Mucosa of descending colon (tissue), 3 donors: ENCODE data around the gene CPSF4. TPM values are rescaled to one million over a fixed set of nuclear protein-coding genes. Genes with fewer than 3 reads are reported as not detected.

Source experiments
- ATAC-seq: fragments of 200-7000 bp; cut with Tn5 transposase; one replicate; pipeline ENCODE4 v1.9.1; 2020; ENCODE audit warnings: mild to moderate bottlenecking, moderate library complexity
- DNase-seq, 3 donors: peaks; one replicate each; pipeline ENCODE4 v3.0.0-alpha.2; 2020
- H3K36me3 ChIP-seq: fragments of 200-600 bp; one replicate; pipeline ENCODE4 v1.8.0; 2021; ENCODE audit warnings: low read depth, mild to moderate bottlenecking
- H3K4me1 ChIP-seq: fragments of 200-600 bp; one replicate; pipeline ENCODE4 v1.8.0; 2021; ENCODE audit warnings: low read depth, mild to moderate bottlenecking
- H3K4me3 ChIP-seq: fragments of 200-600 bp; one replicate; pipeline ENCODE4 v1.8.0; 2021; ENCODE audit warnings: mild to moderate bottlenecking
- H3K9me3 ChIP-seq: fragments of 200-600 bp; one replicate; pipeline ENCODE4 v1.8.0; 2021; ENCODE audit warnings: mild to moderate bottlenecking
- intact Hi-C, 2 donors: fragments of 100-400 bp; cut with DNase I in 1 of 2; cut with micrococcal nuclease in 1 of 2; formaldehyde crosslinking; loops; one replicate each; pipeline versions ENCODE4 v1.11.0 to v1.11.1; 2022; cut with DNase I, micrococcal nuclease
- long read RNA-seq, 2 donors: library from polyadenylated mRNA; unstranded; transcript quantifications; one replicate each; pipeline ENCODE4 v2.0.0, GENCODE V29; 2019 to 2021
- total RNA-seq, 3 donors: library from RNA; stranded (reverse); fragmentation: NEBNext Ultra II Directional in 2 of 3; extraction: Animal tissue kit (Norgen Biotek cat#: 25700) in 2 of 3; gene quantifications; one replicate each; pipeline versions ENCODE4 v1.2.1 to v1.2.4, GENCODE V29; 2021 to 2023
- TF ChIP-seq, protein P1 (sequence below): fragments of 200-600 bp; IDR thresholded peaks from one replicate; pipeline ENCODE4 v1.8.0; 2022; ENCODE audit warnings: antibody characterized with exemption, mild to moderate bottlenecking
- donor health status: DM: no; HTN: no; CAD: no; lungs with moderate emphysema.
- donor health status: DM: no; HTN: no; CAD: no.
- donor health status: DM: no; HTN: yes; CAD: no.

The CPSF4 gene
- total RNA-seq = 10 to 100 TPM; 23.2 to 33.5 (median 24.8) TPM
- long read RNA-seq, donor 1, transcript CPSF4-204 (8 exons, 1,738 nt) = major isoform, 23 of 60 reads
- long read RNA-seq, donor 1, transcript CPSF4-201 (8 exons, 1,691 nt) = minor isoform, 14 of 60 reads
- long read RNA-seq, donor 1, partial matches to known transcripts = 9 of 60 reads
- long read RNA-seq, donor 1, other reads (novel, unspliced or antisense) = 13 of 60 reads
- long read RNA-seq, donor 2, partial matches to known transcripts = 1 of 7 reads
- long read RNA-seq, donor 2, other reads (novel, unspliced or antisense) = 1 of 7 reads

DNA sequence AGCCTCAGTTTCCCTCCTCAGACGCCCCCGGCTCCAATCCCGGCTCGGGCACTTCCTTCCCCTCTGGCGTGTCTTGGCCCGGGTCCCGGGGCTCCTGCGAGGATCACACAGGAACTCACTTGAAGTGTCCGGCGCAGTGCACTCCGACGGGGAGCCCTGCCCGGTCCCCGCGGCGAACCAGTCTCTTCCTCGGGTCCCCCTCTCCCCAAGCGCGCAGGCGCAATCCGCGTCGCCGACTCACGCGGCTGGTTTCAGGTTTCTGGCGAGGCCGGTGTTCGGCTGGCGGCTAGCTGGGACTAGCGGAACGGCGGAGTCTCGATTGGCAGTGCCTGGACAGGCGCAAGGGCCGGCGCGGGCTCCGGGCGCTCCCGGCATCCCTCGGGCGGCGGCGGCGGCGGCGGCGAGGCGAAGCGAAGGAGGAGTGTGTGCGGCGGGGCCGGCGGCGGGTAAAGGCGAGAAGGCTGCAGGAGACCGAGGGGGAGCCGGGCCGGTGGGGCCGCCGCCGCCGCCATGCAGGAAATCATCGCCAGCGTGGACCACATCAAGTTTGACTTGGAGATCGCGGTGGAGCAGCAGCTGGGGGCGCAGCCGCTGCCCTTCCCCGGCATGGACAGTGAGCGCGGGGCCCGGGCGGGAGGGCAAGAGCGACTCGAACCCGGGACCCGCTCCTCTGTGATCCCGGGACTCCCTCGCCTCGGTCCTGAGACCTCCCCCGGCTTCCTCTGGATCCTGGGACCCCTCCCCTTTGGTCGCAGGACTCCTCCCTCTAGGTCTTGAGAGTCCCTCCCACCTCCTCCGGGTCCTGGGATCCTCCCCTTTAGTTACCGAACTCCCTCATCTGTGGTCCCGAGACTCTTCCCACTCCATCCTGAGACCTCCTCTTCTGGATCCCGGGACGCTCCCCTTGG, at the start of gene CPSF4, which contains the start of gene PTCD1:
Gene CPSF4, plus strand, starts transcription at position 371 of the 908 bp plus-strand sequence. Its CDS starts 140 bp downstream, at position 511.
Gene PTCD1, minus strand, starts transcription at position 226 of the 908 bp plus-strand sequence. CDS start 3,556 bp downstream, outside the sequence.
- Histone ChIP-seq H3K9me3 (no peaks in the 10 kb centered on the region), H3K36me3 (no peaks in the 10 kb centered on the region), H3K4me1 (peaks cover 17% of the 10 kb centered on the region), H3K4me3 (peak within 1 kb of the TSS; percentile 96)
- intact Hi-C loops = no loop called here
- peak; percentile 94 to 97 (median 97) for DNase-seq
- ATAC-seq = peak; percentile 99
- TF ChIP-seq, protein P1, sequence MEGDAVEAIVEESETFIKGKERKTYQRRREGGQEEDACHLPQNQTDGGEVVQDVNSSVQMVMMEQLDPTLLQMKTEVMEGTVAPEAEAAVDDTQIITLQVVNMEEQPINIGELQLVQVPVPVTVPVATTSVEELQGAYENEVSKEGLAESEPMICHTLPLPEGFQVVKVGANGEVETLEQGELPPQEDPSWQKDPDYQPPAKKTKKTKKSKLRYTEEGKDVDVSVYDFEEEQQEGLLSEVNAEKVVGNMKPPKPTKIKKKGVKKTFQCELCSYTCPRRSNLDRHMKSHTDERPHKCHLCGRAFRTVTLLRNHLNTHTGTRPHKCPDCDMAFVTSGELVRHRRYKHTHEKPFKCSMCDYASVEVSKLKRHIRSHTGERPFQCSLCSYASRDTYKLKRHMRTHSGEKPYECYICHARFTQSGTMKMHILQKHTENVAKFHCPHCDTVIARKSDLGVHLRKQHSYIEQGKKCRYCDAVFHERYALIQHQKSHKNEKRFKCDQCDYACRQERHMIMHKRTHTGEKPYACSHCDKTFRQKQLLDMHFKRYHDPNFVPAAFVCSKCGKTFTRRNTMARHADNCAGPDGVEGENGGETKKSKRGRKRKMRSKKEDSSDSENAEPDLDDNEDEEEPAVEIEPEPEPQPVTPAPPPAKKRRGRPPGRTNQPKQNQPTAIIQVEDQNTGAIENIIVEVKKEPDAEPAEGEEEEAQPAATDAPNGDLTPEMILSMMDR = no peak

DNA sequence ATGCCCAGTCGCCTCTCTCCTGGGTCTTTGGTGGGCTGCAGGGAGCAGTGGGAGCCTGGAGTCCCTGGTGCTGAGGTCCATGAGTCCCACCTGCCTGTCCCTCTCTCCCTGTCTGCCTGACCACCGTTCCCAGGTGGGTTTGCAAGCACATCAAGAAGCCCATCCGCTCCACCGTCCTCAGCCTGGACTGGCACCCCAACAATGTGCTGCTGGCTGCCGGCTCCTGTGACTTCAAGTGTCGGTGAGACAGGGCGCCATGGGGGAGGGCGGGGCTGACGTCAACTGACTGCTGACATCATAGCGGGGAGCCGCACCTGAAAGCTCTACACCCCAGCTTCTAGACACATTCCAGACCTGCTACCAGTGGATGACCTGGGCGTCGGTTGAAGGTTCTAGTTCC, 49.0 kb upstream of the CPSF4 start:
- ATAC-seq = no peak

DNA sequence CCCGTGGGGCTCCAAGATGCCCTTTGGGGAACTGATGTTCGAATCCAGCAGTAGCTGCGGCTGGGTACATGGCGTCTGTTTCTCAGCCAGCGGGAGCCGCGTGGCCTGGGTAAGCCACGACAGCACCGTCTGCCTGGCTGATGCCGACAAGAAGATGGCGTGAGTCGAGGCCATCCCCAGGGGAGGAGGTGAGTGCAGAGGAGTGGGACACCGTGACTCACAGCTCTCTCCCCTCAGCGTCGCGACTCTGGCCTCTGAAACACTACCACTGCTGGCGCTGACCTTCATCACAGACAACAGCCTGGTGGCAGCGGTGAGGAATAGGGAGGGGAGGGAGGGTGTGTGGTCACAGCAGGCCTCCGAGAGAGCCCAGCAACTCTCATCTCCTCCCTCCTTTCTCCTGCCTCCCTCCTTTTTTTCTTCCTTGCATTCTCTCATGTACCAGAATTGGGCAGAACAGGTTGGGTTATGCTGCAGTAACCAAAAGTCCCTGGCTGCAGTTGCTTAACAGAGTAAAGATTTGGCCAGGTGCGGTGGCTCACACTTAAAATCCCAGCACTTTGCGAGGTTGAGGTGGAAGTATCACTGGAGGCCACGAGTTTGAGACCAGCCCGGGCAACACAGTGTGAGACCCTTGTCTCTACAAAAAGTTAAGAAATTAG, 47.7 kb upstream of the CPSF4 start:
- TF ChIP-seq, protein P1 = no peak
- DNase-seq (no peak), ATAC-seq (no peak)
- Histone ChIP-seq H3K36me3 (no peaks in the 10 kb centered on the region), H3K4me1 (peaks cover 21% of the 10 kb centered on the region), H3K9me3 (no peaks in the 10 kb centered on the region), H3K4me3 (no peak overlapping the region)
- intact Hi-C loops = no loop called here

More for the DNA sequence above, 49.0 kb upstream of the CPSF4 start:
- Histone ChIP-seq H3K4me1 (peaks cover 21% of the 10 kb centered on the region), H3K4me3 (no peak overlapping the region), H3K9me3 (no peaks in the 10 kb centered on the region), H3K36me3 (no peaks in the 10 kb centered on the region)
- intact Hi-C loops = no loop called here
- DNase-seq = no peak
- TF ChIP-seq, protein P1 = no peak

DNA sequence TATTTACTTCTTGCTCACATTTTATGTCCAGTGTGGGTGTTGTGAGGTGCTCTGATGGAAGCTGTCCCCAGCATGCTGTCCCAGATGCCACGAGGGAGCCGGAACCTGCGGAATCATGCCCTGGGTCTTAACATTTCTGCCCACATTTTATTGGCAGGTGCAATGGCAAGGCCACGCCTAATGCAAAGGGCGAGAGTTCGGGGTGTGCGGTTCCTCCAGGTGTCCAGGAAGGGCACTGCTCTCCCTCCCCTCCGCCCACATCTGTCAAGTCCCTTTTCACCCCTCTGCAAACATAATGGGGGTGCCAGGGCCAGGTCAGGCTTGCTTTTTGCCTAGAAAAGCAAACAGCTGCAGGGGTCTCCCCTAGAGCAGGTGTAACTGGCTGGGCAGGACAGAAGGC, 46.7 kb upstream of the CPSF4 start:
- DNase-seq (peak in 2 of 3 donors; percentile 51 to 69), ATAC-seq (peak; percentile 50)
- intact Hi-C loops = no loop called here
- Histone ChIP-seq H3K9me3 (no peaks in the 10 kb centered on the region), H3K36me3 (no peaks in the 10 kb centered on the region), H3K4me1 (peaks cover 21% of the 10 kb centered on the region), H3K4me3 (no peak overlapping the region)
- TF ChIP-seq, protein P1 = no peak

DNA sequence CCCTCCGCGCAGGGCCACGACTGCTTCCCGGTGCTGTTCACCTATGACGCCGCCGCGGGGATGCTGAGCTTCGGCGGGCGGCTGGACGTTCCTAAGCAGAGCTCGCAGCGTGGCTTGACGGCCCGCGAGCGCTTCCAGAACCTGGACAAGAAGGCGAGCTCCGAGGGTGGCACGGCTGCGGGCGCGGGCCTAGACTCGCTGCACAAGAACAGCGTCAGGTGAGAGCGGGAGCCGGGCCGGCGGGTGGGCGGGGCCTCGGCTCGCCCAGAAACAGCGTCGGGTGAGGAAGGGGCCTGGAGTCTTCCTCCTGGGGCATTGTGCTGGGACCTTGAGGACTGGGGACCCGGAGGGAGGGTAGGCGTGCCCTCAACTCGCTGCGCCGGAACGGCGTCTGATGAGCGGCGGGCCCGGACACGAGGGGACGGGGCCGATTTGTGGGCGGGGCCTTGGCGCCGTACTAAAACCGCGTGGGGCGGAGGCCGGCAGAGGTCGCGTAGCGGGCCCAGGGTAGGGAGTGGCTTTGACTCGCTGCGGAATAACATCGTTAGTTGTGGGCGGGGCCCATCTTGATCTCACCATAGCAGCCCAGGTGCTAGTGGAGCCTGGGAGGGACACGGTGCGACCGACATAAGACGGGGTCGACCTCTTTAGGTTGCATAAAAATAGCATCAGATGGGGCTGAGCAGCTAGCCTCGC, 45.9 kb upstream of the CPSF4 start:
- TF ChIP-seq, protein P1 = no peak
- Histone ChIP-seq H3K4me3 (peak overlapping the region; percentile 17), H3K9me3 (no peaks in the 10 kb centered on the region), H3K4me1 (peaks cover 21% of the 10 kb centered on the region), H3K36me3 (no peaks in the 10 kb centered on the region)
- peak; percentile 92 for ATAC-seq
- peak; percentile 92 to 93 (median 93) for DNase-seq
- intact Hi-C loops = no loop called here
